ENCODE measurements around the gene TRIM47. TPM values are rescaled to one million over a fixed set of nuclear protein-coding genes. Genes with fewer than 3 reads are reported as not detected.
A peak's percentile ranks its signal among the peaks of the same experiment; 100 is the strongest.
"Not testable (repeated sequence)": the region's sequence is repeated elsewhere in the genome, so short reads cannot be mapped to it uniquely, and the experiment has no call there.

The TRIM47 gene
- total RNA-seq, 1 donor from 2014 or later = 3.1 TPM

- CTCF ChIA-PET = interaction anchor here (0.9 to 4.4 kb wide), 11 partner anchors 9 to 222 kb away, joined by 3 to 34 read pairs (median 4); partner anchors contain the start of genes GALK1, MRPL38, SMIM5 and TRIM47
- Mint-ChIP-seq H3K4me3 (no peak overlapping the region), H3K27ac (no peak overlapping the region), H3K4me1 (peaks cover 48% of the 10 kb centered on the region), H3K27me3 (no peaks in the 10 kb centered on the region), H3K36me3 (ENCODE audit: low read depth) (peaks cover 19% of the 10 kb centered on the region), H3K9me3 (no peaks in the 10 kb centered on the region)
- intact Hi-C loops (cut with micrococcal nuclease) = loop anchor here (1.0 to 5.0 kb wide), 12 partner anchors 9 to 673 kb away; partner anchors contain the start of genes ACOX1, FBF1, MRPL38 and PRPSAP1
- peak; percentile 5 for ATAC-seq (ENCODE audit: low read depth)
- no peak for DNase-seq
- POLR2A ChIA-PET = interaction anchor here (0.5 to 6.5 kb wide), 44 partner anchors 10 to 842 kb away, joined by 3 to 129 read pairs (median 6); partner anchors contain the start of genes ACOX1, GALK1, MRPL38 and MRPL58
- TF ChIP-seq, protein P1, sequence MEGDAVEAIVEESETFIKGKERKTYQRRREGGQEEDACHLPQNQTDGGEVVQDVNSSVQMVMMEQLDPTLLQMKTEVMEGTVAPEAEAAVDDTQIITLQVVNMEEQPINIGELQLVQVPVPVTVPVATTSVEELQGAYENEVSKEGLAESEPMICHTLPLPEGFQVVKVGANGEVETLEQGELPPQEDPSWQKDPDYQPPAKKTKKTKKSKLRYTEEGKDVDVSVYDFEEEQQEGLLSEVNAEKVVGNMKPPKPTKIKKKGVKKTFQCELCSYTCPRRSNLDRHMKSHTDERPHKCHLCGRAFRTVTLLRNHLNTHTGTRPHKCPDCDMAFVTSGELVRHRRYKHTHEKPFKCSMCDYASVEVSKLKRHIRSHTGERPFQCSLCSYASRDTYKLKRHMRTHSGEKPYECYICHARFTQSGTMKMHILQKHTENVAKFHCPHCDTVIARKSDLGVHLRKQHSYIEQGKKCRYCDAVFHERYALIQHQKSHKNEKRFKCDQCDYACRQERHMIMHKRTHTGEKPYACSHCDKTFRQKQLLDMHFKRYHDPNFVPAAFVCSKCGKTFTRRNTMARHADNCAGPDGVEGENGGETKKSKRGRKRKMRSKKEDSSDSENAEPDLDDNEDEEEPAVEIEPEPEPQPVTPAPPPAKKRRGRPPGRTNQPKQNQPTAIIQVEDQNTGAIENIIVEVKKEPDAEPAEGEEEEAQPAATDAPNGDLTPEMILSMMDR (IDR thresholded peaks at IDR 0.05) = no peak
Measured at GRCh38 chr17:75854881-75855309, 23.5 kb downstream of the TRIM47 start.

- no peak for DNase-seq
- H3K4me1 Mint-ChIP-seq = peaks cover 44% of the 10 kb centered on the region
- H3K27me3 Mint-ChIP-seq = no peaks in the 10 kb centered on the region
- H3K36me3 Mint-ChIP-seq (ENCODE audit: low read depth) = peaks cover 26% of the 10 kb centered on the region
- intact Hi-C loops (cut with micrococcal nuclease) = loop anchor here (2.0 kb wide), 2 partner anchors 87 to 125 kb away; partner anchors contain the start of genes ACOX1, FBF1 and TEN1
- ChIA-PET CTCF (interaction anchor here (1.3 to 4.4 kb wide), 5 partner anchors 9 to 221 kb away, joined by 3 to 34 read pairs (median 9); partner anchors contain the start of genes SMIM5, TRIM47 and TRIM65), POLR2A (interaction anchor here (0.7 to 6.5 kb wide), 12 partner anchors 9 to 841 kb away, joined by 3 to 129 read pairs (median 22); partner anchors contain the start of genes ACOX1, MRPL38, MRPL58 and TEN1)
- no peak overlapping the region for H3K27ac Mint-ChIP-seq
- TF ChIP-seq, protein P1 (IDR thresholded peaks at IDR 0.05) = no peak
- ATAC-seq (ENCODE audit: low read depth) = no peak
- no peaks in the 10 kb centered on the region for H3K9me3 Mint-ChIP-seq
- H3K4me3 Mint-ChIP-seq = no peak overlapping the region
Measured at GRCh38 chr17:75854101-75854748, 24.2 kb downstream of the TRIM47 start.

DNA sequence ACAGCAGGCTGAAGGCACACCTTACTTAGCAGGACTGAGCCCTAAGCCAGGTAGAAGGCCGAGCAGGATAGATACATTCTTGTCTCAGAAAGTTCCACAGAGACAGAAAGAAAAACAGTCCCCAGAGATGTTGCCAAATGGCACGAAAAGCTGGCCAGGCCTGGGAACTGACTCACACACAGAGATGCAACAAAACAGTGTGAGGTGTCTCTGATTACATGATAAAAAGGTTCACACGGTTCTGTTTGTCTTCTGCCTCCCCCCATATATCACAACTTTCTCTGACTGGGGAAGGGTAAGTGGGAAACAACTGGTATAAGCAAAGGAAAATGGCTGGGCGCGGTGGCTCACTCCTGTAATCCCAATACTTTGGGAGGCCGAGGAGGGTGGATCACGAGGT is 24.9 kb downstream of the TRIM47 start:
- POLR2A ChIA-PET = interaction anchor here (0.7 to 3.7 kb wide), 6 partner anchors 8 to 76 kb away, joined by 3 to 101 read pairs (median 46); partner anchors contain the start of genes UNC13D and UNK
- ATAC-seq (ENCODE audit: low read depth) (no peak), DNase-seq (no peak)
- CTCF ChIA-PET = interaction anchor here (2.1 to 4.4 kb wide), 2 partner anchors 8 to 24 kb away, joined by 11 to 34 read pairs; partner anchors contain the start of gene TRIM47
- H3K4me1 Mint-ChIP-seq = peaks cover 39% of the 10 kb centered on the region
- H3K27ac Mint-ChIP-seq = peak overlapping the region; percentile 20
- intact Hi-C loops (cut with micrococcal nuclease) = no loop called here
- H3K36me3 Mint-ChIP-seq (ENCODE audit: low read depth) = peaks cover 33% of the 10 kb centered on the region
- no peak overlapping the region for H3K4me3 Mint-ChIP-seq
- no peaks in the 10 kb centered on the region for H3K9me3 Mint-ChIP-seq
- TF ChIP-seq, protein P1 (IDR thresholded peaks at IDR 0.05) = no peak
- no peaks in the 10 kb centered on the region for H3K27me3 Mint-ChIP-seq

- H3K27ac Mint-ChIP-seq; ATAC-seq (ENCODE audit: low read depth); CTCF ChIA-PET; POLR2A ChIA-PET; intact Hi-C loops (cut with micrococcal nuclease); H3K27me3 Mint-ChIP-seq; H3K4me3 Mint-ChIP-seq; DNase-seq; H3K9me3 Mint-ChIP-seq: not testable (repeated sequence)
- Mint-ChIP-seq H3K4me1 (peaks cover 31% of the 10 kb centered on the region), H3K36me3 (ENCODE audit: low read depth) (peaks cover 51% of the 10 kb centered on the region)
Measured at GRCh38 chr17:75851693-75851991, 26.7 kb downstream of the TRIM47 start.

- H3K4me1 Mint-ChIP-seq = peaks cover 27% of the 10 kb centered on the region
- no peak overlapping the region for H3K4me3 Mint-ChIP-seq
- no peaks in the 10 kb centered on the region for H3K9me3 Mint-ChIP-seq
- CTCF ChIA-PET = no interaction called here
- H3K27ac Mint-ChIP-seq = no peak overlapping the region
- TF ChIP-seq, protein P1 (IDR thresholded peaks at IDR 0.05) = no peak
- H3K27me3 Mint-ChIP-seq = no peaks in the 10 kb centered on the region
- intact Hi-C loops (cut with micrococcal nuclease) = no loop called here
- POLR2A ChIA-PET = no interaction called here
- H3K36me3 Mint-ChIP-seq (ENCODE audit: low read depth) = peaks cover 55% of the 10 kb centered on the region
- ATAC-seq (ENCODE audit: low read depth) = no peak
- DNase-seq = no peak
Measured at GRCh38 chr17:75850928-75851692, 27.3 kb downstream of the TRIM47 start.
